ENCODE data around the gene CACNB1.

DNA sequence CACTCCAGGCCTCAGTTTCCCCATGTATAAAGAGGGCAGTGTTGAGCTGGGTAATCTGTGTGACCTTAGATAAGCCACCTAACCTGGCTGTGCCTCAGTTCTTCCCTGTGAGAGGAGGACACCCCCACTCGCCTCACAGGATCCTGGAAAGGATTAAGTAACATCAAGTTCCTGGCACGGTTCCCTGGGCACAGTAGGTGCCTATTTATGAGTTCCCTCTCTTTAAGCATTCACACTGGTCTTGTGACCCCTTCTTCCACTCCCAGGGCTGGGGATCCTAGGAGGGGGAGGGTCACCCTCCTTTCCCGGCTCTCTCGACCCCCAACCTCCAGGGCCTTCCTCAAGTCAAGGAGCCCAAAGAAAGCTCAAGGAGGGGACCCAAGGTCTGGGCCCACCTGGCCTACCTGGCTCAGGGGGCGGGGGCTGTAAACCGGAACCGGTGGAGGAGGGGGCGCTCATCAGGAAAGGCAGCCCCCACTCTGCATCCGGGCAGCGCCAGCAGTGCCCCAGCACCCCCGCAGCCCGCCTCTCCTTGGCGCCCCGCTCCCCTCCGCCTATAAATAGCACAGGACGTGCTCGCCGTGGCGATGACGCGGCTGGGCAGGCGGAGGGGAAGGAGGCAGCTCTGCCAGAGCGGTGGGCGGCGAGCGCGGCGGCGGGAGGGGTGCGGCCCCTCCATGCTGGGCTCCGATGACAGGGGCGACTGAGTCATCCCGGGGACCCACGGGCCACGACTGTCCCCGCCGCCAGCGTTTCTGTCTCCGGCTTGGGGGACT is 12.0 kb upstream of the CACNB1 start:
- TF ChIP-seq, protein P1, sequence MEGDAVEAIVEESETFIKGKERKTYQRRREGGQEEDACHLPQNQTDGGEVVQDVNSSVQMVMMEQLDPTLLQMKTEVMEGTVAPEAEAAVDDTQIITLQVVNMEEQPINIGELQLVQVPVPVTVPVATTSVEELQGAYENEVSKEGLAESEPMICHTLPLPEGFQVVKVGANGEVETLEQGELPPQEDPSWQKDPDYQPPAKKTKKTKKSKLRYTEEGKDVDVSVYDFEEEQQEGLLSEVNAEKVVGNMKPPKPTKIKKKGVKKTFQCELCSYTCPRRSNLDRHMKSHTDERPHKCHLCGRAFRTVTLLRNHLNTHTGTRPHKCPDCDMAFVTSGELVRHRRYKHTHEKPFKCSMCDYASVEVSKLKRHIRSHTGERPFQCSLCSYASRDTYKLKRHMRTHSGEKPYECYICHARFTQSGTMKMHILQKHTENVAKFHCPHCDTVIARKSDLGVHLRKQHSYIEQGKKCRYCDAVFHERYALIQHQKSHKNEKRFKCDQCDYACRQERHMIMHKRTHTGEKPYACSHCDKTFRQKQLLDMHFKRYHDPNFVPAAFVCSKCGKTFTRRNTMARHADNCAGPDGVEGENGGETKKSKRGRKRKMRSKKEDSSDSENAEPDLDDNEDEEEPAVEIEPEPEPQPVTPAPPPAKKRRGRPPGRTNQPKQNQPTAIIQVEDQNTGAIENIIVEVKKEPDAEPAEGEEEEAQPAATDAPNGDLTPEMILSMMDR (IDR thresholded peaks at IDR 0.05; ENCODE audit: poor library complexity): no peak
- TF ChIP-seq EZH2phosphoT487 (IDR thresholded peaks at IDR 0.05; ENCODE audit: low read depth, severe bottlenecking, unreplicated experiment) (no peak), EZH2 (IDR thresholded peaks at IDR 0.05; ENCODE audit: borderline replicate concordance) (no peak)

All from hepatocyte (in vitro differentiated cells).